NCI-H82 treated with DMSO at 0.1 percent for 48 hours (cell line): ENCODE results near the gene NDRG2.

Source experiments
- DNase-seq: peaks from one replicate; lab custom pipeline; 2025; ENCODE audit not compliant: unreplicated experiment; lab: John Stamatoyannopoulos, UW

Gene NDRG2

DNA sequence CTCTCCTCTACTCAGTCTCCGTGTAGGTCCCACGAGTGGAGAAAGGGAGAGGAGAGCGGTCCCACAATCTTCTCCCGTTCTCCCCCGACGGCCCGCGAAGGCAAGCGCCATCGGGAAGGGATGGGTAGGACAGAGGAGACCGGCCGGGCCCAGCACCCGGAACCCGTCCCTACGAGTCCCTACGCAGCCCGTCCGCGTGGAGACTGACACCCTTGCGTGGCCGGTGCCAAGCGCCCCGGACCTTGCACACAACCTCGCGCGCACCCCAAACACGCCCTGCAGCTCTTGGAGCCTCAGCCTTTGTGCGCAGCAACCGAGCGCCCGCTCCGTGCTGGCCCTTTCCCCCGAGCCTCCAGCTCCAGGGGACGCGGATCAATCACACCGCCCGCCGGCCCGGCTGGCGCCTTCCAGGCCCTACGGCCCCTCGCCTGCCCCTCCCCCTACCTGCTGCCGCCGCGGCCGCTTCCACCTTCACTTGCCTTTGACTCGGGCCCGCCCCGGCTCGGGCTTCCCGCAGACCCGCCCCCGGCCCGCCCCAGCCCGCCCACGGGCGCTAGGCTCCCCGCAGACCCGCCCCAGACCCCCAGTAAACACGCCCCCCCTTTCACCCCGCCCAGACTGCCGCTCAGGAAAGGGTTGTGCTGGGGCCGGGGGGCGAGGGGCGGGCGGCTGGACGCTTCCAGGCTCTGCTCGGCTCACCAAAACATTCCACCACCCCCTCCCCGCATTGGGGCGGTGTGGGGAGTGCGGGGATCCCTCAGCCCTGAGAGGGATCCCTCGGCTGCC is at the start of gene NDRG2:
NDRG2 (minus strand) TSS at position 477 of the 786 bp plus-strand sequence. CDS start 1,746 bp downstream, outside the sequence.
- DNase-seq, result no peak

DNA sequence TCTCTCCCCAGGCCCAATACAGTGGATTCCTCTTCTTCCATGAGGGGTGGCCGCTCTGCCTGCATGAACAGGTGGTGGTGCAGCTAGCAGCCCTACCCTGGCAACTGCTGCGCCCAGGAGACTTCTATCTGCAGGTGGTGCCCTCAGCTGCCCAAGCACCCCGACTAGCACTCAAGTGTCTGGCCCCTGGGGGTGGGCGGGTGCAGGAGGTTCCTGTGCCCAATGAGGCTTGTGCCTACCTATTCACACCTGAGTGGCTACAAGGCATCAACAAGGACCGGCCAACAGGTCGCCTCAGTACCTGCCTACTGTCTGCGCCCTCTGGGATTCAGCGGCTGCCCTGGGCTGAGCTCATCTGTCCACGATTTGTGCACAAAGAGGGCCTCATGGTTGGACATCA is 49.1 kb upstream of the NDRG2 start:
- DNase-seq, result no peak

DNA sequence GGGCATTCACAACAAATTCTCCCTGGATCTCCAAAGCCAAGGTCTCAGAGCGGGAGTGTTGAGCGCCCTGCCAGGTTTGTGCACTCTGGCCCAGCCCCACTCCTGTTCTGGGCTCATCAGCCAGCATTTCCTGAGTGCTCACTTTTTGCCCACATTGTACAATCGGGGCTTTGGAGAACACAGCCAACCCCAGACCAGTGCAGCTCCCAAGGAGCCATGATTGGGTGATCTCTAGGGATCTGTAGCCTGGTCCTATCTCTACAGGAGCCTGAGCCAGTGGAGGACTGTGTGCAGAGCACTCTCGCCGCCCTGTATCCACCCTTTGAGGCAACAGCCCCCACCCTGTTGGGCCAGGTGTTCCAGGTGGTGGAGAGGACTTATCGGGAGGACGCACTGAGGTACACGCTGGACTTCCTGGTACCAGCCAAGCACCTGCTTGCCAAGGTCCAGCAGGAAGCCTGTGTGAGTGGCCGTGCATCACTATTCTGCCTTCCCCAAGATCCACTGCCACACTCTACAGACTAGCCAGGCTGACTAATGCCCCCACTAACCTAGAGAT is 48.0 kb upstream of the NDRG2 start:
- DNase-seq, result no peak

DNA sequence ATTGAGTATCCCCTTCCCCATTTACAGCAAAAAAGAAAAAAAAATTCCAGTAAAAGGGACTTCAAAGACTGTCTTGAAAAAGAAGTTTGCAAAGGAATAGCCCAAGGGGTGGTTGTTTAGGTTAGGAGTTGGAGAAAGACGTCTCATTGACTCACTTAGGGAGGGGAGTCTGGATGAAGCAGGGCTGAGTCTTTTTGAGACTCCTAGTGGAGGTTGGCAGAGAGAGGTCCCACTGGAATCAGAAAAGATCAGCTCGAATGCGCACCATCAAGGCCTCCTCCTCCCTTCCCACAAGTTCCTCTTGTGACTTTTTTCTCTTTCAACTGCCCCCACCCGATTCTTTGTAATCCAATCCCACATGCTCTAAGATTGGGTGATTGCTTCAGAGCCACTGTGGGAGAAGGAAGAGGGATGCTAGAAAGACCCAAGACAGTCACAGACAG is 47.2 kb upstream of the NDRG2 start:
- no peak for DNase-seq

DNA sequence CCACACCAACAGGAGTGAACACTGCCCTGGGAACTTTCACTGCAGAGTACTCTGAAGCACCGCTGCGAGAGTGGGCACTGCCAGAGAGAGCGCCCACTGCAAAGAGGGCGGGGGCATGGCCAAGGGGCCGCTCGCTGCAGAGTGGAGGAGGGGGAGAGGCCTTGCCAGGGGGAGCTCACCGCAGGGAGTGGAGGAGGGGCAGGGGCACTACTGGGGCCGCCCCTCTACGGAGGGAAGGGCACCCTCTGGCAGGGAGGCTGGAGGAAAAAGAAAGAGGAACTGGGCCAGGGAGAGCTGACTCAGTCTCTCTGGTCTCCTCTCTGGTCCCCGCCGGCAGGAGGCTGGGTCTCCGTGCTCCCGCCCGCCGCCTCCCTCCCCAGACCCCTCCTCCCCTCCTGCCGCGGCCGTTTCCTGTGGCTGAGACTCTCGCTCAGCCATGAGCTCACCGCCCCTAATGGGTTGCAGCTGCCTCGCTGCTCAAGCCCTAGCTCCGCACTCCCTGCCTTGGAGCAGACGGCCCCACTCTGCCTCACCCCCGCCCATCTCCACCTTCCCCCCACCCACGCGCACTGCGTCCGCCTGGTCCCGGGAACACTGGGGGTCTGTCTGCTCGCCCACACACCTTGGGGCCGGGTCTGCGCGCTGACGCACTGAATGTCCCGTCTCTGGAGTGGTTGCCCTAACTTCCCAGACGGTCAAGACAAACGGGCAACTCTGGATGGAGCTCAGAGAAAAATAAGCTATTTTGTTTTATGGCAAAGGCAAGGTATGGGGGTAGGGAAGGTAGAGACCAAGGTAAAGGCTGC is 46.6 kb upstream of the NDRG2 start:
- peak; percentile 43 for DNase-seq

DNA sequence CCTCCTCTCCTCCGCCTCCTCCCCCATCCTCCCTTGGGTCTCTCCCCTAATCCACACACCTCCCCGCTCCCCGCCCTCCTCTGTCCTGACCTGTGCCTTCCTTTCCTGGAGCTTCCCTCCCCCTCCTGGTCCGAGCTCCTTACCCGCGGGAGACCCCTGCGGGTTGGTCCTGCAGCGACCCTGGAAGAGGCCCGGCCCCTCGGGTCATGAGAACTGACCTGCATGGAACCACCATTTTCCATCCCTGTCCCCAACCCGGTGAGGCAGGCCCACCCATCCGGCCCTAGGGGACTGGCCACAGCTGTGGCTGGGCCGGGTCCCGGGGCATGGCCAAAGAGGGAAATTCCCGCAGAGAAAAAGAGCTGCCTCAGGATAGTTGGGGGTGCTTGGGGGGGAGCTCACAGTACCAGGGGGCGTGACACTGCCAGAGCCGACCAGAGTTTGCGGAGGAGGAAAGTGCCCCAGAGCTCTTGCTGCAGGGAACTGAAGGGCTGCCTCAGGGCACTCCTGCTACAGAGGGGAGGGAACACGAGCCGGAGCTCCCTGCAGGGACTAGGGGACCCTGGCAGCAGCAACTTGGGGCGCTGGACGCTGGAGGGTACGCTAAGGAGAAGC is 45.9 kb upstream of the NDRG2 start:
- no peak for DNase-seq

DNA sequence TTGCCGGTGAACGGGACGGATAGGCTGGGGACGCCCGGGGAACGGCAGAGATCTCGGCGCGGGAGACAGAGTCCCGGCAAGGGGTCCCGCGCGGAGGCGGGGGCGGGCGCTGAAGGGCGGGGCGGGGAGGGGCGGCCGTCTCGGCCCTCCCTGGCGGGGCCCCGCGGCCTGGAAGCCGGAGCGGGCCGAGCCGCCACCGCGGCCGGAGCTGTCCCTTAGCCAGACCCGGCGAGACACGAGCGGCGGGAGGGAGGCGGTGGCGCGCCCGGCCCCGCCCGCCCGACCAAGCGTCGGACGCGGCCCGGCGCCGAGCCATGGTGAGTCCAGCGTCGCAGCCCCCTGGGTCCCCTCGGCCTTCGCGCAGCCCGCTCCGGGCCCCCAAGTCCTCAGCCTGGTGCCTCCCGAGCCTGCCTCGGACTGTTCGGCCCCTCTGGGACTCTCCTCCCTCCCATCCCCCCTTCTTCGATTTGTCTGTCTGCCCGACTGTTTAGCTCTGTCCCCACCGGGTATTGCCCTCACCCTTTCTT is 45.3 kb upstream of the NDRG2 start, which contains the start of gene ARHGEF40:
ARHGEF40 (plus strand) TSS at position 222 of the 527 bp plus-strand sequence; CDS start at position 315, 93 bp downstream.
- no peak for DNase-seq

DNA sequence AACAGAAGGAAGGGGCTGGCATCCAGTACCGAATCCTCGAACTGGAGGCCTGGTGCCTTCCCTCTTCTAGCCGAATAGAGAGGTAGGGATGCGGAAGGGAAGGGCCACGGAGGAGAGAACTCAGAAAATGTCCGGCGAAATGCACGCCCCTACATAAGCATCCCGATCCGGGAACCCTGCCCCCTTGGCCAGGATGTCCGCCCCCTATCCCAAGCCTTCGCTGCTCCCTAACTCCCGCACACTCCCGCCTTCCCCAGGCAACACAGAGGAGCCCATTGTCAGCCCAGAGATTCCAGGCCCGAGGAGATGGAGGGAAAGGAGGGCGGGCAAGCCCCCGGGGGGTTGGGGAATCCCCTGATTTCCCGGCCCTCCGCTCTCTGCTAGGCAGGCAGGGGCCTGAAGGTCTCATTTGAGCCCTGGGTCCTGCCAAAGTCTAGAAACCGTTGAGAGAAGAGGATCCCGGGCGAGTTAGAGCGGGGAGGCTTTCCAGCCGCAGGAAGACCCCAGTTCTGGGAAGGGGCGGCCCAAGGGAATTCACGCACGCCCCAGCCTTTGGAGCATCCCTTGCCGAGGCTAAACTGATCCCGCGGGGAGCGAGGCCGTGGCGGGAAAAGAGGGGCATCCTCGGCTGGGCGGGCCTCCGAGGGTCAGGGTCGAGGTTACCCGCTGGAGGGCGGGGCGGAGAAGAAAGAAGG is 44.7 kb upstream of the NDRG2 start:
- no peak for DNase-seq

DNA sequence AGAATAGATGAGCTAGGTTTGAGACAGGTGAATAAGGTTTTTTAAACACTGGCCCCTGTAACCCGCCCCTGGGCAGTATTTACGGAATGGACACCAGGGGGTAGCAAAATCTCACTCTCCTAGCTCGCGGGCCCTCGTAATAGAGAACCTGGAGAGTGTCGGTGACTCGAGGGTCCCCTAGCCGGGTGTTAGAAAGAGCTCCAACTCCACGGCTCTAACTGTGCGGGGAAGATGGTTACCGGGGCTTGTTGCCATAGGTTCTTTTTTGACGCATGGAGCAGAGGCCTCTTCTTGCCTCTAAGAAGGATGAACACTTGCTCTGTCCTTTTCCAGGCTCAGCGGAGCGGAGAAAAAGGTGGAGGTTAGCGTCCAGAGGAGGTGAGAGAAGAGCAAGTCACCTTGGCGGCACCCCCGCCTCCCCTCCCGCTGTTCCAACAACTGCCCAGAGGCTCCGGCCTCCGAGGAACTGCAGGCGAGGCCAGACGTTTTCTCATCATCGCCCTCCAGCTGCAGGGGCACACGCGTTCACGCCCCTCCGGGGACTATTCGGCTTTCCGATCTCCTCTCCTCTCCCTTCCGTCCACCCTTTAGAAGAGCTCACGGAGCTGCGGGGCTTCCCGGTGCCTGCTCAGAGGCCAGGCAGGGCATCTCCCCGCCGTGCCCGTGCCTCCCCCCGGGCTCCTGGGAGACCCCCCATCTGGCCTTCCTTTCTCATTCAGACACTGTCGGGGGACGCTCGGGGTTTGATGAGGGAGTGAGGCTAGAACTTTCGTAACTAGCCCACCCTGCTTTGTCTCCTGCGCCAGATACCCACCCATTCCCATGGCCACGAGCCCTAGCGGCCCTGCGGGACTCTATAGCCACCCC is 43.9 kb upstream of the NDRG2 start:
- DNase-seq, result peak; percentile 41

DNA sequence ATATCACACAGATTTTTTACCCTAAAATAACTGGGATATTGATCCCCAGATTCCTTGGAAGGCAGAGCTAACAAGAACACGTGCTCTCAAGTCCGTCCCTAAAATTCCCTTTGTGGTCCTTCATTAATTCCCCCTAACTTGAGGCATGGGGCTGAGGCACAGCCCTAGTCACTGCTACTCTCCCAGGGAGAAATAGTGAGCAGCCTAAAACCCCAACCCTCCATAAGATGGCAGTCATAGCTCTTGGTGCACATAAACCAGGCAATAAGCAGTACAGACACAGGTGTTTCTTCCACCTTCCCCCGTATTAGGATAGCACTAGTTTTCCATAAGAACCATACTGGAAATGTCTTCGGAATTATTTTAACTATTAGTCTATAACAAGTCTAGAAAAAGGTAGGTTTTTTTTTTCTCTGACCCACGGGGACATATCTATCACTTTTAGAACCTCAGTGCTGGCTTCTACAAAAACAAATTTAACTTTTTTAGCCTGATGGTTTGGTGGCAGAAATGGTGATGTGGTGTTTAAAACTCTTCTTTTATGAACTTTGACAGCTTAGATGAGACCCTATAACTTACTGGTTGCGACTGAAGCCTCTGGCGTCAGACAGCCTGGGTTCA is 42.1 kb upstream of the NDRG2 start:
- DNase-seq, result no peak

DNA sequence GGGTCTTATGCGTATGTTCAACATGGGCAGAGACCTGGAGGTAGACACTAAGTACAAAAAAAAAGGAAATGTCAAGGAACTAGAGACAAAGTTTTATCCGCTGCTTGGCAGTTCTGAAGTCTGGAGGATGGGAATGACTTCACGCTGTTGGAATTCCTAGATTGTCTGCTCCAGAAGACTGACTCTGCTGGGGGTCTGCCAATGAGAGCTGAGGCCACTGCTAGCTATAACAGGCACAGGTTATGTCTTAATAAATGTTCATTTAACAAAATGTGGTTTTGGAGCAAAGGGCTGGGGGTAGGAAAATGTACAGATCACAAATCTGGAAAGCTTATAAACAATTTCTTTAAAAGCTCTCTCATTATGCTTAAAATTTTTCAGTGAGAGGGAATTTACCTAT is 38.6 kb upstream of the NDRG2 start:
- no peak for DNase-seq

DNA sequence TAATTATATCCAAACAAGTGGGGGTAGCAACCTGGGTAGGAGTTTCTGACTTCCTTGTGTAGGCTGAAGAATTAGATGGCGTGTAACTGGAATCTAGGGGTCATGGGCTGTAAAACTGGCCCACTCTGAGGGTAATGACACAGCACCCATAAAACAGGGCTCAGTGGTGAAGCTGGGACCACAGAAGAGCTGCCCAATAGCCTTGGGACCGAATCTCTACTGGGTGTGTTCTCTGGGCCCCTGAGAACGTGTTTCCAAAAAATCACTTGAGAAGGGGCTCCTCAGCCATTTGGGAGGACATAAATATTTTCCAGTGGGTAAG is 36.4 kb upstream of the NDRG2 start:
- no peak for DNase-seq

DNA sequence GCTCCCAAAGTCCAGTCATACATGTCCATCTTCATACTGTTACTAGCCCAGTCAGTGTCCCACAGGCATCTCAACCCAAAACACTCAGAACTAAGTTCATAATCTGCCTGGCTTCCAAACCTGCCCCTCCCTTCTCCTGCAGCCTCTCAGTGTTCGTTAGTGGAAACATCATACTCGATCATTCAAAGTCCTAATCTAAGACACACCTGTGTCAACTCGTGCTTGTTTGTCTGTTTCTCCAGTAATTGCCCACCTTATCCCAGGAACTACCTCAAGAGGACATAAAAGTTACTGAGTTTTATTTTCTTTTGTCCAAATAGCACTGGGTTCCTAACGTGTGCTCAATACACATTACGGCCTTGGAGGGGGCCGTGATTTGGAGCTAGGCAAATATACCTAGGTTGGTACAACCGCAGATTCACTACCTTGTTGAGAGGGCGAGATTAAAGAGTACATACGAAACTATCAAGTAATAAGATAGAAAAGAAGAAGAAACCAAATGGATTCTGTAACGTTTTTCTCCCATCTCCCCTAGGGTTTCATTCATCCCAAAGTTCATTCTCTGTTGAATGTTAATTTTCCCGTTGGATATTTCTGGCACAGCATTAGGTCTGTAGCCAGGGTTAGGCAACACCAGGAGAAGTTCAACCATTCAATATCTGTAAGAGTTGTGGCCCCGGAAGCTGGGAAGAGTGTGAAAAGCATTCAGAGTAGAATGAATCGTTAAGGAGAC is 35.9 kb upstream of the NDRG2 start:
- DNase-seq, result no peak

DNA sequence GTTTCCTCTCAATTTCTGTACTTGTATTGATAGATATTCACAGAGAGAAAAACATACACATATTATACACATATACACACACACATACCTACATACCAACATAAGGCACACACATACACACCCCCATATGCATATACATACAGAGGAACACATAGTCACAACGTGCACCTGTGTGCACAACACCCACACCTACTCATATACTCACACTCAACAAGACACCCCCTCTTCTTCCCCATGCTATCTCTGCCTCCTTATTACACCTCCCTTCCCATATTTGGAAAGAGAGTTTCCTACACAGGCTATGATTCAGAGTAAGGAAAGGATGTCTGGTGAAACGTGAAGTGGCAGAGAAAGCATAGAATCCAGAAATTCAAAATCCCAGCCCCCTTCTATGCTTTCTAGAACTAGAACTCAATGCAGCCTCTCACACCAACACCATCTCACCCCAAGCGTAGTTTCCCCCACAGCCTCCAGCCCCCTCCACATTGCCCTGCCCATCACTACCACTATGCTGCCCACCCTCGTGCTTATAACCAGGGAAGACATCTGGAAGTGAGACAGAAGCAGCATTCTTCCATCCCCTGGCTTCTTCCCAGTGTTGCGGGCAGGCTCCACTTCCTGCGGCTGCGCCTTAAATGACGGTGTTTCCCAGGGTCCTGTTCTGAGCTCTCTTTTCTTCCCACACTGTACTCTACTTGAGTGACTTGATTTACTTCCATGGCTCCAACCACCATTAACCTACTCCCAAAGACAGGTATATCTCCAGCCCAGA is 35.2 kb upstream of the NDRG2 start:
- DNase-seq, result no peak

DNA sequence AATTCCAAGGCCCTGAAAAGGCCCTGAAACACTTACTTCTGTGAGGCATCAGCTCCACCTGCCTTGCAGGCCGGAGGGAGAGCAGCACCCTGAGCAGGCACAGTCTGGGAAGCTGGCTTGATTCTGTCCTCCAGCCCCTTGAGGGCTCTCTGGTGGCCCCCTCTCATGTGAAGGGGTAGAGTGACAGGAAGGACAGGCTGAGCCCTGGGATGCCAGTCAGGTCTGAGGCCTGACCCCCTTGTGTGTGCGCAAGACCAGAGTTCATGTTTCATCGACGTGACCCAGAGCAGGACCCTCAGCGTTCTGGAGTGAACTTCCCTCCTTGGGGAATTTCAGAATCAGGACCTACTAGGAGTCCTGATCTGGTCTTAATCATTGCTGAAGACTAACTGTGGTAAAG is 34.0 kb upstream of the NDRG2 start:
- no peak for DNase-seq

DNA sequence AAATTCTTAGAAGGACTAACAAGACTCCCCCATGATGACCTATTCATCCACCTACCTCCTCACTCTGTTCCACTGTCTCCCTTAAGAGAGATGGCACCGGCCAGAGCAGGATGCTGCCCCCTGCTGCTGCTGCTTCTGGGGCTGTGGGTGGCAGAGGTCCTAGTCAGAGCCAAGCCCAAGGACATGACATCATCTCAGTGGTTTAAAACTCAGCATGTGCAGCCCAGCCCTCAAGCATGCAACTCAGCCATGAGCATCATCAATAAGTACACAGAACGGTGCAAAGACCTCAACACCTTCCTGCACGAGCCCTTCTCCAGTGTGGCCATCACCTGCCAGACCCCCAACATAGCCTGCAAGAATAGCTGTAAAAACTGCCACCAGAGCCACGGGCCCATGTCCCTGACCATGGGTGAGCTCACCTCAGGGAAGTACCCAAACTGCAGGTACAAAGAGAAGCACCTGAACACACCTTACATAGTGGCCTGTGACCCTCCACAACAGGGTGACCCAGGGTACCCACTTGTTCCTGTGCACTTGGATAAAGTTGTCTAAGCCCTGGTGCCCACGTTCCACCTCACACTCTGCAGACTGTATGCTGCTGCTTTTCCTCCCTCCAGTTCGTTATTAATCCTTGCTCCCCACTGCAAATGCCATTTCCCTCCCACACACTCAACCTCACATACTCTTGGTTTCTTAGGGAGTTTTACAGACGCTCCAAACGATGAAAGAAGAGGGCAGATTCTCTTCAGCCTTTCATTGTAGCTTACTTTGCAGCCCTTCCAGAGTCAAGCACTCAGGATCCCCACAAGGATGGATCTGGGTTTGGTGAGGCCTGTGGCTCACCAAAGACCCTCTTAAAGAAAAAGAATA is 33.2 kb upstream of the NDRG2 start, which contains the start of gene RNASE8:
RNASE8 (plus strand) TSS at position 20 of the 873 bp plus-strand sequence; CDS start at position 91, 71 bp downstream.
- DNase-seq, result no peak
